NAMALWA (cell line): ENCODE results near the gene TMPRSS4.

Experiments
- DNase-seq: peaks from one replicate; pipeline ENCODE4 v3.0.0-alpha.2; 2015; ENCODE audit warnings: low spot score

The TMPRSS4 gene

DNA sequence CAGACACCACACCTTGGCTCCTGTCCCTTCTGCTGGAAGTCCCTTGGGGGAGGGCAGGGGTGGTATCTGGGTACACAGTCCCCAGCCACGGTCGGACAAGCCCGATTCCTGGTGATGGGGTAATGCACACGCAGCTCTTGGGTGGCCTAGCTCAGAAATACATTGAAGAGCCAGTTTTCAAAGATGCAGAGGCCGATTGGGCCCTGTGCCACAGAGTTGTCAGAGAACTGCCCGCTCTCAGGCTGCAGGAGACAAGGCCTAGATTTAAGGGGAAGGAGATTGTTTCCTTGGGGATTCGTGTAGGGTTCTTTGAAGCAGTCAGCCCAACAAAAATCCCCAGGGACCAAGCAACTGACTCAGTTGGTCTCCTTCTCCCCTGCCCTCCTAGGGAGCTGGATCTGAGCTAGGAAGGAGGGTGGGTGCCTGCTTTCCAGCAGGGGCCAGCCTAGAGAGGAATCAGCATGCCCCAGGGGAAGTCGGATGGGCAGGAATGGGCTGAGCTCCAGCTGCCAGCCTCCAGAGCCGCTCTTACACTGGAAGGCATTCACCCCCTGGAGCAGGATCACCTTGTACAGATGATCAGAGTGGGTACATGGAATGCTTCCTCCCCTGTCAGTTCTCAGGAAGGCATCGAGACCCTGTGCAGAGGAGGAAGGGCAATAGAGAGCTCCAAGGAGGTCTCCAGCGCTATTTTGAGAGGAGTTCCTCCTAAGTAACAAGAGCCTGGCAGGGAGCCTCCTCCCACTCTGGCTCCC lies 79.1 kb downstream of the TMPRSS4 start:
- DNase-seq = no peak

DNA sequence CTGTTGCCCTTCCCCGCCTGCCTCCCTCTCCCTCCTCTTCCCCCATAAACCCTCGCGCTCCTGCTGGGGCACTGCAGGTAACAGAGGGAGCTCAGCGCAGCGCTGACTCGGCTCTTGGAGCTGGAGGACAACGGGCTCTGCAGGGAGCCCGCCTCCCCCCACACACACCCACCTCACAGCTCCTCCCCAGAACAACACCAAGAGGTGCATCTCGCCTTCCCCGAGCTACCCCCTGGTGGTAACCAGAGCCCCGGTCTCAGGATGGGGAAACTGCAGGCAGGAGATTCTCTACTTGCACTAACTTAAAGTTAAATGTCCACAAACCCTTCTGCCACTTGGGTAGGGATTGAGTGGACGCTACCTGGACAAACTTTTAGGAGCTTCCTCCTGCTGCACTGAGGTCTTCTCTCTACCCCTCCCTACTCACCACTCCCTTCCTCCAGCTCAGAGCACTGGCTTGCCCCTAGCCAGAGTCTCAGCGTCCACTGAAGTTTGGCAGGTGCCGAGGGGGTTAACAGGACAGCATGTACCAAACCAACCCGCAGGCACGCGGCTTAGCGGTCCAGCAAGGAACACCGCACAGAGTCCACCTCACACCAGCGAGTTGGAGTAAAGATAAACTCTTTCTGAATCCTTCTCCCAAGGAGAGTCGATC lies 79.8 kb downstream of the TMPRSS4 start:
- DNase-seq = peak; percentile 49

DNA sequence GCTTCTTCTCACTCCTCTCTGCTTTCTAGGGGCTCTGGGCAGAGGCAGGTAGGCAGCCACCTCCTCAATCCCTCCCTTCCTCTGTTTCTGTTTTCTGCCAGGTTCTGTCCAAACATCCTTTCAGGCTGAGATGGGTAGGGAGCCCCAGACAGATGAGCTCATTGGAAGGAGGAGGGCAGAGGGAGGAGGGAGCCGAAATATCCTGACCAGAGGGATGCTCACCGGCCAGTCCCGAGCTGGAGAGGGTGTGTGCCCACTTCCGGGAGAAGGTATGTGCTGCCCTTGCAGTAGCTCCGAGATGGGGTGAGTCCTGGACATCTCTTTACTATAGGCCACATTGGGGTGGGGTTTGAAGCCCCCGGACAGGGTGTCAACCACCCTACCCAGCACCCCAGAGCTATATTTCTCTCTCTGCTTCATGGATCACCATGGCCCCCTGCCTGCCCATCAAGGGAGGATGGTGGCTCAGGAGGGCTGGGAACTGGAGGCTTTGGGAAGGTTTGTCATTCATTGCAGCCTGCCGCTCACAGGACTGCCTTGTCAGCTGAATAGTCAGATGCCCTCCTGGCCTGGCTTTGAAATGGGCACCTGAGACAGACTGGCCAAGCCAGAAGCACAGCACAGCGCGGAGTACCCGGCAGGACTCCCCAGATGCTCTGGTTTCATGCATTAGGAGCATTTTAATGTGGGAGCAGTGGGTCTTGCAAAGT lies 80.5 kb downstream of the TMPRSS4 start:
- DNase-seq = no peak

DNA sequence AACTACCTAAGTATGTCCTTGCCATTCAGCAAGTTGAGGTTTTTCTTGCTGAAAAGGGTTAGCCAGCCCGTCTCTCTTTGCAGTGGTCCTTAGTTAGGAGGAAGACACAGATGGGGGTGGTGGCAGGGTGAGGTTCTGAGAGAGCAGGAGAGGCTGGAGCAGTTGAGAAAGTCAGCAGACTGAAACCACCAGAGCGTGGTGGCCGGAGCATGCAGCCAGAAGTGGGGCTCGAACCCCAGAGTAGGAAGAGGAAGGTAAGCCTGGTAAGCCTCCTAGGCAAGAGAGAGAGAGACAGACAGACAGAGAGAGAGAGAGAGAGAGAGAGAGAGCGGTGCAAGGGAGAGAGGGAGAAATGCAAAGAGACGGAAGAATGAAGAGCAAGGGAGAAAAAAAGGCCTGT lies 84.9 kb downstream of the TMPRSS4 start:
- no peak for DNase-seq

DNA sequence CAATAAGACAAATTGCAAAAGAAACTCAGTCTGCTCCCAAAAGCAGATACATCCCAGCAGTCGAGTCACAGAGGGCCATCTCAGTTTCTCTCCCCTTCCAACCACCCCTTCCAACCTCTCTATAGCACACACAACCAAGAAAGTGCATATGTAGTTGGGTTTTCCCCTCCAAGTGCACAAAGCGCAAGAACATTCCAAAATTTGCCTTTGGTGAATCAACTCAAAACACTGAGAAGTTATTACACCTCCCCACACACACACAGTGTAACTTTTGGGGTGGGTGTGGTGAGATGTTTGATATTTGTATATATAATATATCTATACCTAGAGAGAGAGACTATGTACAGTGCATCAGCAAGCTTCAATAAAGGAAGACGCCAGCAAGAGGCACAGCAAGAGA lies 86.0 kb downstream of the TMPRSS4 start:
- DNase-seq = no peak

DNA sequence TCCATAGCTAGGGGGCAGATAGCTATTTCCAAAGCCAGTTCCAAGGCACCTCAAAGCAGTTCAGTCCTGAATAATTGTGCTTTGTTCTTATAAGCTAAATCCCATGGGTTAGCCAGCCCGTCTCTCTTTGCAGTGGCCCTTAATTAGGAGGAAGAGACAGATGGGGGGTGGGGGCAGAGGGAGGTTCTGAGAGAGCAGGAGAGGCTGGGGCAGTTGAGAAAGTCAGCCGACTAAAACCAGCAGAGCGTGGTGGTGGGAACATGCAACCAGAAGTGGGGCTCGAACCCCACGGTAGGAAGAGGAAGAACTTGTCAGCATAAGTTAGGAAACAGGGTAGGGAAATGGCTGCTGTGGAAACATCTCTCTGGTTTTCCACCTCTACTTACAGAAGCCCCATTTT lies 86.6 kb downstream of the TMPRSS4 start:
- DNase-seq = no peak

DNA sequence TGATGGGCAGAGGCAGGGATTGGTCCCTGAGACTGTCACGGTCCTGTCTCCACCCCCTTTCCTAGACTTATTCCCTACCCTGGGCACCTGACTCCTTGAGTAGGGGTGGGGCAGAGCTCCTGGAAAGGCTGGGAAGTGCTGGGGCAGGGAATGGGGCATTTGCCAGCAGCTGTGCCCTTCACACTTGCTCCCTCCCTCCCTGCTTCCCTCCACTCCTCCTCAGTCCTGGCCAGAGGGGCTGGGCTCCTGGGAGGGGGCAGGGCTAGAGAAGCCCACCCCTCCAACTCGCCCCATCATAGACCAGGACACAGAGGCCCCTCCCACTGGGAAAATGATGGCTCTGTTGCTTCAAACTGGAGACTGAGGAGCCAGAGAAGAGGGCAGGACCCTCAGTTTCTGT lies 88.0 kb downstream of the TMPRSS4 start:
- no peak for DNase-seq

DNA sequence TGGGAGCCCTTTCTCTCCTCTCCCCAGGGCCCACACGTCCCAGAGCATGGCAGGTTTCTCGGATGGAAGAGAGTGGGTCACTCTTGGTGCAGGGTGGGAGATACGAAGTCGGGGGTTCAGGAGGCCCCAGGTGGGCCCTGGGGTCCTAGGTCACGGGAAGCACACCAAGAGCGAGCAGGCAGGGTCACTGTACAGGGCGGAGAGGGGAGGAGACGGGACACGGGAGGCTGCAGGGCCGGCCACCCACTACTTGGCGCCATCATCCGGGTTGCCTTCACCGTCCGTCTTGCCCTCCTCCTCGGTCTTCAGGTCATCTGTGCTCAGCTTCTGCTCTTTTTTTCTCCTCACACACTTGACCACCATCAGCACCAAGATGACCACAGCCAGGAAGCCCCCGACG lies 89.8 kb downstream of the TMPRSS4 start:
- no peak for DNase-seq

DNA sequence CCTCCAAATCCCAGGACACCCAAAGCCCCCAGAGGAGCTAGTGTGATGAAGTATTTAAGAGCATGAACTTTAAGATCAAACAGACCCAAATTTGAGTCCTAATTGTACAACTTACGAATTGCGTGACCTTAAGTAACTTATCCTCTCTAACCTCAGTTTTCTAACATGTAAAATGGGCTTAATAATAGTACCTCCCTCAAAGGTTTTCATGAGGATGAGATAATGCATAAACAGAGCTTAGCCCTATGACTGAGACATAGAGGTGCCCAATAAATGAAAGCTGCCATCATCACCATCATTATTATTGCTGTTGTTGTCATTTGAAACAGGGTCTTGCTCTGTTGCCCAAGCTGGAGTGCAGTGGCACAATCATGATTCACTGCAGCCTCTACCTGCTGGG lies 90.4 kb downstream of the TMPRSS4 start:
- DNase-seq = no peak

DNA sequence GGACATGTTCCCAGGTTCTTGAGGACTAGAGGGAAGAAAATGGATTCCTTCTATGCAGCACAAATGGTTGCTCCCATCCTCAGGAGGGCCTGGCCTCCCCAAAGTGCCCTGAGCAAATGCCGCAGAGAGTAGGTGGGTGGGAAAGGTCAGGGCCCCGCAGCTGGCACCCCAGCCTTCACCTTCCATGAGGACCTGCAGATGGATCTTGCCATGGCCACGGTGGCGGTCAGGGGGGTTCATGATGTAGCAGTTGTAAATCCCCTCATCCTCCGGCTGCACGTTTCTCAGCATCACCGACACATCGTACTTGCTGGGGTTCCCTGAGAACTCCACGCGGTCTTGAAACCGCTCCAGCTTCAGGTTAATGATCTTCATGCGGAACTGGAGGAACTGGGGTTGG lies 91.0 kb downstream of the TMPRSS4 start:
- DNase-seq = no peak

DNA sequence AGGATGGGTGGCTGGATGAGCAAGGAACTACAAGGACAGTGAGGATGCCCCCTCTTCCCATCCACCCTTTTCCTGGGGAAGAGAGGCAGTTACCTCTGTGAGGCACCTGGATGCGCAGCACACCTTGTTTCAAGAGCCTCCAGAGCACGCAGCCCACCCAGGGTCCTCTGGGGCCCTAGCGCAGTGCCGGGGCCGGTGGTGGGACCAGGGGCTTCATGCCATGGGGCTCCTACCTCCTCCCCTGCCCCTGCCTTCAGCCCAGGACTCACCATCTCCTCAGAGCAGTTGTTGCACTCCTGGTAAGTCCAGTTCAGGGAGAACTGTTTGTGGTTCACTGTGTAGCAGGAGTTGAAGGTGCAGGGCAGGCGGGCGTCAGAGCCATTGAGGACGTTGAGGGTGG lies 91.4 kb downstream of the TMPRSS4 start:
- no peak for DNase-seq

DNA sequence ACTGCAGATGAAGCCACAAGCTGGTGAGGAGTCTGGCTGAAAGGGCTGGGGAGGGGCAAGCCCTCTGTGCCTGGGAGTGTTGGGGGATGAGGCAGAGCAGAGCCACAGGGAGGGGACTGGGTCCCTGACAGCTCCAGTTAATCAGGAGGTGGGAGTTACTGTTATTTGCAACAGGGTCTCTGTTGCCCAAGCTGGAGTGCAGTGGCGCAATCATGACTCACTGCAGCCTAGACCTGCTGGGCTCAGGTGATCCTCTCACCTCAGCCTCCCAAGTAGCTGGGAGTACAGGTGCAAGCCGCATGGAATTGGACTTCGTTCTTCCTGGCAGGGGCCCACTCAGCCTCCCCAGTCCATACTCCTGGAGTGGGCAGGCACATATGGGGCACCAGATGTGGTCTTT lies 91.9 kb downstream of the TMPRSS4 start:
- DNase-seq = no peak

DNA sequence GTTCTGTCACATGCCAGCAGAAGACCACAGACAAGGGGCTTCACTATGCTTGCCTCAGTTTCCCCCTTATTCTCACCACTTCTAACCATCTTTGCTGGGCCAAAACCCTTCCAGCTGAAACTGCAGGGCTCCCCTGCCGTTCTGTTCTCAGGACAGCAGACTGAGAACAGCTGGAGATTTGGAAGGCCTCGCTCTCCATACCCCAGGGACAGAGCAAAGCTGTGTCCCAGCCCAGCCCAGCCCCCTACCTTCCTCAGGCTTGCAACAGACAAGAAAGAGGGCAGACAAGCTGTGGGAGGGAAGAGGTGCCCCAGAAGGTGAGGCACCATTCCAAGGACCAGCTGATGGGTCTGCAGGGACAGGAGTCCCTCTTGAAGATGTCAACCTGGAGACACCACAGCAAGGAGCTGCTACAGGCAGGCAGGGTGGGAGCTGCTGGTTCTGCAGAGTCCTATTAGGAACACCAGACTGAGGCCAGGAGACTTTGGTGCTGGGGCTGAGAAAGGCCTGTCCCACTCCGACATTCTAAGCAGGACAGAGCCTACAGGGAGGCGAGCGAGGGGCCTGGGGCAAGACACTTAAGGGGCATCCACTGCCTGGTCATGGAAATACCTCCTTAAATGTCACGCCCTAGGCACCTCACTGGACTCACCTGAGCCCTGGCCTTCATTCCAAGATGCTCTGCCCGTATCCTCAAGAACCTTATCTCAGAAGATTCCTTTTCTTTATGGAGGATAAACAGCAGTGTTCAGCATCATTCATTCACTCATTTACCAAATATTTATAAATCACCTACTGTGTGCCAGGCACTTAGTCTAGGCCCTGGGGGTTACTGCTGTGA lies 92.6 kb downstream of the TMPRSS4 start:
- DNase-seq = no peak

DNA sequence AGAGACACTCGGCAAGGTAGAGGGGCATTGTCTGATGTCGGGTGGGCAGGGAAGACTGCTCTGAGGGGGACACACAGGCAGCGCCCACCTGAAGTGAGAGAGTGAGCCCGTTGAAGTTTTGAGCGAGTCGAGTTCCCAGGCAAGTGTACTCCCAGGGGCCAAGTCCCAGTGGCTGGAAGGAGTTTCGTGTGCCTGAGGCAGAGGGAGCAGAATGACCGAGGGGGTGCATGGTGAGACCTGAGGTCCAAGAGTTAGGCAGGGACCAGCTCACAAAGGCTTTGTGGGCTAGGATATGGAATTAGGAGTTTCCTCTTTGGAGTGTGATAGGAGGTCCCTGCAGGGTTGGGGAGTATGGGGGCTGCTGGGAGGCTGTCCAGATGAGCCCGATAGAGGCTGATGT lies 93.4 kb downstream of the TMPRSS4 start:
- DNase-seq = no peak

DNA sequence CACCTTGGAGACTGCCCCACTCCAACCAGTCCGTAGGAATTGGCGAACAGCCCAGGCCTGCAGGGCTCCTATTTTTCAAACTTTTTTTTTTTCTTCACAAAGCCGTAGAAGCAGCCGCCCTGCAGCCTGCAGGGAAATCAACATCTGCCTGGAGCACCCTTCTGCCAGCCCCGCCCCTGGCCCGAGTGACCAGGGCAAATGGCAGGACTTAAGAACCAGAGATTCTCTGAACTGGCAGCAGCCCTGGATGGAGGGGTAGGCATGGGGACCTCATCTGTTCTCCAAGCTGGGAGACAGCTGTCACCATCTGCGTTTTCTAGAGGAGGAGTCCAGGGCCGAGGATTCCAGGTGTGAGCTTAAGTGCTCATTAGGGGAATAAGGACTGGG lies 94.0 kb downstream of the TMPRSS4 start:
- no peak for DNase-seq
